Measurements from ENCODE around the gene TGFA. TPM values are rescaled to one million over a fixed set of nuclear protein-coding genes. Genes with fewer than 3 reads are reported as not detected.

Gene TGFA
- total and polyA plus RNA-seq, 4 donors, result 0.13 to 2.5 (median 1.6) TPM

DNA sequence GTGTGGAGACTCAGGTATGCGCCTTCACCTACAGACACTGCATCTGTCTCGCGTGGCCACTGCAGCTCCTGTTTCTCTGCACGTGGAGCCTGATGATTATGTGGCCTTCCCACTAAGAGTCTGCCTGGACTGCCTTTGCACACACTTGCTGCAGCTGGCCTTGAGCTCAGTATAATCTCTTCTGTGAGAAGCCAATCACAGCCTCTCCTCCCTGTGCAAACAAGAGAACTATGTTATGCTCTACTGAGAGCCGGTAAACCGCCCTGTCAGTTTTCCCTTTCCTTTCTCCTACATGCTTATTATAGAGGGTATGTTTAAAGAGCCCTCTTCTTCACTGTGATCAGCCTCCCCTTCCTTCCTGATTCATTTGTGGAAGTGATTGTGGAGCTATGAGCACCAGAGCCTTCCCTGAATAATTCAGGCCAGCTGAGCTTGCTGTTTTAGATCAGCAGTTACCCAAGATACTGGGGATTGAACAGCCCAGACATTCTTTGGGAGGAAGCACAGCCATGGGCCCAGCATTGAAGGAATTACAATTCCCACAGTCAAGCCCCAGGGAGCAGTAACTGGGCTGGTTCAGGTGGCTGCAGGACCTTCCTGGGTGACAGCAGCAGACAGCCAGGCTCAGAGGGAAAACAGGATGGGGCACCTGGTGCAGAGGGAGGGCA lies 3.7 kb upstream of the TGFA start:
- 47 to 49% methylated on average over 6 of the region's 6 CpGs for WGBS, 2 donors
- H3K27me3 ChIP-seq (ENCODE audit: control insufficient read depth in 1 of 2, insufficient read depth in 2 of 2, low read length in 1 of 2), result peaks cover 0 to 2% of the 10 kb centered on the region in 2 donors

DNA sequence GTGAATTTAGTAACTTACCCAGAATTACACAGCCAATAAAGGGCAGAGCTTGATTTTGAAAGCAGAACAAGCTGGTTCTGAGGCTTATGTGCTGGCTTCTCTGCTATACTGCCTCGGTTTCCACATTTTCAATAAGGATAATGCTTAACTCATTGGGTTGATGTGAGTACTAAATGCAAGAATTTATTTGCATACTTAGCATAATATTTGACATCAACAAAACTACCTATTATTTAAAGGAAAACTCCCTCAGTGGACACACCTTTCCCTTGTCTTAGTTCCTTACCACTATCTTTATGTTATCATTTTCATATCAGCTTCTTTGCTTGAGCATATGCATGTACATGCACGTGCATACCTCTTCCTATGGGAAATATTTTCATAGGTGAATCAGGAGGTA lies 3.0 kb upstream of the TGFA start:
- peaks cover 2% of the 10 kb centered on the region in 2 donors for H3K4me1 ChIP-seq (ENCODE audit: control insufficient read depth in 1 of 2, insufficient read depth in 2 of 2, low read length in 2 of 2)
- WGBS, 2 donors, result 75 to 77% methylated on average over 2 of the region's 2 CpGs
- no peak overlapping the region for H3K27ac ChIP-seq (ENCODE audit: low read depth in 1 of 2, low read length in 2 of 2)
- intact Hi-C loops (cut with DNase I), result no loop called here
- DNase-seq (no peak), ATAC-seq (ENCODE audit: low FRiP score) (no peak)
- no peaks in the 10 kb centered on the region for H3K36me3 ChIP-seq (ENCODE audit: control insufficient read depth in 1 of 2, insufficient read depth in 2 of 2, low read length in 1 of 2)
- H3K4me3 ChIP-seq (ENCODE audit: low read length in 2 of 2), result no peak overlapping the region
- no peaks in the 10 kb centered on the region for H3K9me3 ChIP-seq (ENCODE audit: control insufficient read depth, low read length)
- peaks cover 0 to 2% of the 10 kb centered on the region in 2 donors for H3K27me3 ChIP-seq (ENCODE audit: control insufficient read depth in 1 of 2, insufficient read depth in 2 of 2, low read length in 1 of 2)

More for the DNA sequence above, 3.7 kb upstream of the TGFA start:
- ATAC-seq (ENCODE audit: low FRiP score), result no peak
- intact Hi-C loops (cut with DNase I), result no loop called here
- H3K9me3 ChIP-seq (ENCODE audit: control insufficient read depth, low read length), result no peaks in the 10 kb centered on the region
- no peaks in the 10 kb centered on the region for H3K36me3 ChIP-seq (ENCODE audit: control insufficient read depth in 1 of 2, insufficient read depth in 2 of 2, low read length in 1 of 2)
- H3K4me3 ChIP-seq (ENCODE audit: low read length in 2 of 2), result no peak overlapping the region
- peaks cover 2% of the 10 kb centered on the region in 2 donors for H3K4me1 ChIP-seq (ENCODE audit: control insufficient read depth in 1 of 2, insufficient read depth in 2 of 2, low read length in 2 of 2)
- DNase-seq, result no peak
- no peak overlapping the region for H3K27ac ChIP-seq (ENCODE audit: low read depth in 1 of 2, low read length in 2 of 2)

DNA sequence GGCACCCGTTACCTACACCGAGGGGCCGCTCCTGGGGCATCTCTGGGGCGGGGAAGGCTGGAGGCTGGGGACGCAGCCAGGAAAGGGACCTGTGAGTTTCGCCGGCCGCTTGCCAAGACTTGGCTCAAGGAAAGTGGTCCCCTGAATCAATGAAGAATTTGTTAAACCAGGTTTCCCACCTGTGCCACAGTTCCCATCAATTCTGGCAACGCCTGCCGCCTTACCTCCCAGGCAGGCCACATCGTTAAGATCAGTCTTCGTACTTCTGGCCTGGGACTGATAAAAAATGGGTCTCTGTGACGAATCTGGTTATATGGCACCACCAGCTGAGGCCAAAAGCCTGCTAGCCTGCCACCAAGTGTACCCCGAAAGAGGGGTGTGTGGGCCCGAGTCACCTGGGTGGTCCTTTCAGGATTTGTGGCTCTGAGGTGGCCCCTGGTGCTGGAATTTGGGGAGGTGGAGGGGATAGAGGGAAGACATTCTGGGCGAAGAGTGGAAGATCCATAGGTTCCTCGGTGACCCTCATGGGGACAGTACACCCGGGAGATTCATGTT lies 789 bp upstream of the TGFA start:
- no peak for ATAC-seq (ENCODE audit: low FRiP score)
- Histone ChIP-seq H3K27me3 (ENCODE audit: control insufficient read depth in 1 of 2, insufficient read depth in 2 of 2, low read length in 1 of 2) (no peaks in the 10 kb centered on the region), H3K4me1 (ENCODE audit: control insufficient read depth in 1 of 2, insufficient read depth in 2 of 2, low read length in 2 of 2) (peaks cover 2% of the 10 kb centered on the region in 2 donors), H3K27ac (ENCODE audit: low read depth in 1 of 2, low read length in 2 of 2) (no peak overlapping the region), H3K36me3 (ENCODE audit: control insufficient read depth in 1 of 2, insufficient read depth in 2 of 2, low read length in 1 of 2) (no peaks in the 10 kb centered on the region), H3K9me3 (ENCODE audit: control insufficient read depth, low read length) (no peaks in the 10 kb centered on the region), H3K4me3 (ENCODE audit: low read length in 2 of 2) (peak overlapping the region; percentile 77 to 81)
- no peak for DNase-seq
- WGBS, 2 donors, result 22 to 26% methylated on average over 18 of the region's 18 CpGs
- intact Hi-C loops (cut with DNase I), result no loop called here

DNA sequence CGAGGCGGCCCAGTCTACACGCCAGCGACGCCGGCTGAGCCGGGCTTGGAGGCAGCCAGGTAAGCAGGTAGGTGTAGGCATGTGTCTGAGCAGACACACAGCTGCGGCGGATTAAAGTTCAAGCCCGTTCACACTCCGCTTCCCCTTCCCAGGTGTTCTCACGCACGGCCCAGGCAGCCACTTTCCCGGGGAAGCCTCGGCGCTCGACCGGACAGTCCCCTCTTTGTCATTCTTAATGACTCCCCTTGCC lies 367 bp downstream of the TGFA start:
- 1% methylated on average over 17 to 18 of the region's 18 CpGs for WGBS, 2 donors
- Histone ChIP-seq H3K9me3 (ENCODE audit: control insufficient read depth, low read length) (no peaks in the 10 kb centered on the region), H3K36me3 (ENCODE audit: control insufficient read depth in 1 of 2, insufficient read depth in 2 of 2, low read length in 1 of 2) (no peaks in the 10 kb centered on the region), H3K4me1 (ENCODE audit: control insufficient read depth in 1 of 2, insufficient read depth in 2 of 2, low read length in 2 of 2) (peaks cover 2% of the 10 kb centered on the region in 2 donors), H3K4me3 (ENCODE audit: low read length in 2 of 2) (peak overlapping the region; percentile 77 to 81), H3K27me3 (ENCODE audit: control insufficient read depth in 1 of 2, insufficient read depth in 2 of 2, low read length in 1 of 2) (no peaks in the 10 kb centered on the region), H3K27ac (ENCODE audit: low read depth in 1 of 2, low read length in 2 of 2) (no peak overlapping the region)
- intact Hi-C loops (cut with DNase I), result no loop called here
- peak; percentile 33 for ATAC-seq (ENCODE audit: low FRiP score)
- DNase-seq, result peak in 1 of 2 donors; percentile 49

DNA sequence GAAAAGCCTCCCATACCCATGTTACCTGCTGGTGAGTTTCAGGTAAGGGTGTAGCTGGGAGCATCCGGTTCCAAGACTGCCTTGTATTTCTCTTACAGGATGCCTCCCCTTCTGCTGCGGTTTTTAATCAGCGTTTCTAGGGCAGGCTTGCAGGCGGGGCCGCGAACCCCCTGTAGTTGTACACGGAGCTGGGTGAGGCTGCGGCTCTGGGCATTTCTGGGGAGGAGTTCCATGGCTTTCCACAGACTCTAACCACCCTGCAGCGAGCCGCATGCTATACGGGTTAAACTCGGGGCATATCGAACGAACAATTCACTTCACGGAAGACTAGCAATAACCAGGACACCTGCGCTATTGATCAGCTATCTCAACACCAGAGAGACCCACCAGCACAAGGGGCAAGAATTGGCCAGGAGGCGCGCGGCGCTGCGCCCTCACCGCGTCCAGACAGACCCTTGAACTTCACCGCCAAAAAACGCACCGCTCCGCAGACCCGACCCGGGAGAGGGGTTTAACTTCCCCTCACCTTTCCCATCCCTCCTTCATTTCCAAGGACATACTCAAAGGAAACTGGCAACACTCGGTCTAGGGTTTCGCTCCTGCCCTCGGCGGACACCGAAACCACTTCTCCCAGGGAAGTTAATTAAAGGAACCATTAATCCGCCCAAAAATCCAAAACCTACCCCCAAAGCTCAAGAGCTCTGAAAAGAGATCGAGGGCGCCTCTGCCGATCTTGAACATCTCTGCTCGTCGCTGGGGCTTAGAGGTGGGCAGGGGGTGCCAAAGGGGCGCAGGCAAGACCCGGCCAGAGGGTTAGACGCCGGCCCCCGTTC lies 909 bp downstream of the TGFA start:
- Histone ChIP-seq H3K36me3 (ENCODE audit: control insufficient read depth in 1 of 2, insufficient read depth in 2 of 2, low read length in 1 of 2) (no peaks in the 10 kb centered on the region), H3K9me3 (ENCODE audit: control insufficient read depth, low read length) (no peaks in the 10 kb centered on the region), H3K27me3 (ENCODE audit: control insufficient read depth in 1 of 2, insufficient read depth in 2 of 2, low read length in 1 of 2) (no peaks in the 10 kb centered on the region), H3K27ac (ENCODE audit: low read depth in 1 of 2, low read length in 2 of 2) (no peak overlapping the region), H3K4me1 (ENCODE audit: control insufficient read depth in 1 of 2, insufficient read depth in 2 of 2, low read length in 2 of 2) (peaks cover 2% of the 10 kb centered on the region in 2 donors), H3K4me3 (ENCODE audit: low read length in 2 of 2) (peak overlapping the region in 1 of 2 donors; percentile 81)
- no peak for DNase-seq
- WGBS, 2 donors, result 1 to 2% methylated on average over 45 of the region's 45 CpGs
- intact Hi-C loops (cut with DNase I), result no loop called here
- peak; percentile 13 for ATAC-seq (ENCODE audit: low FRiP score)

DNA sequence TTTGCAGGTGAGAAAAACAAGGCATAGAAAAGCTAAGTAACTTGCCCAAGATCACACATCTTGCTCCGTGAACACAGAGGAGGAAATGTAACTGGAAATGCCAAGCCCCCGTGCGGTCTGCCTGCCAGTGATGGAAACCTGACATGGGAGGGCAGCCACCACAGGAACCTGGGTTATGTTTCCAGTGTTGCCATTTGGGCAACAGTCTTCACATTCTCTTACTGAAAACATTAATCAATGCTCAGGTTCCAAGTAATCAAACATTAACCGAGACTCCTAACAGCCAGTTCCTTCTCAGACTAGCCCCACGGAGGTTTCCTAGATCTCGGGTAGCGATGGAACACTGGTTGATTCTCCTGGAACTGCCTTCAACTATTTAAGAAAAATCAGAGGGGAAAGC lies 2.5 kb downstream of the TGFA start:
- H3K4me1 ChIP-seq (ENCODE audit: control insufficient read depth in 1 of 2, insufficient read depth in 2 of 2, low read length in 2 of 2), result peaks cover 2% of the 10 kb centered on the region in 2 donors
- no peaks in the 10 kb centered on the region for H3K27me3 ChIP-seq (ENCODE audit: control insufficient read depth in 1 of 2, insufficient read depth in 2 of 2, low read length in 1 of 2)
- intact Hi-C loops (cut with DNase I), result no loop called here
- no peaks in the 10 kb centered on the region for H3K36me3 ChIP-seq (ENCODE audit: control insufficient read depth in 1 of 2, insufficient read depth in 2 of 2, low read length in 1 of 2)
- ATAC-seq (ENCODE audit: low FRiP score) (no peak), DNase-seq (no peak)
- no peak overlapping the region for H3K4me3 ChIP-seq (ENCODE audit: low read length in 2 of 2)
- 24 to 35% methylated on average over 7 of the region's 7 CpGs for whole genome bisulfite sequencing, 2 donors
- no peak overlapping the region for H3K27ac ChIP-seq (ENCODE audit: low read depth in 1 of 2, low read length in 2 of 2)
- no peaks in the 10 kb centered on the region for H3K9me3 ChIP-seq (ENCODE audit: control insufficient read depth, low read length)

DNA sequence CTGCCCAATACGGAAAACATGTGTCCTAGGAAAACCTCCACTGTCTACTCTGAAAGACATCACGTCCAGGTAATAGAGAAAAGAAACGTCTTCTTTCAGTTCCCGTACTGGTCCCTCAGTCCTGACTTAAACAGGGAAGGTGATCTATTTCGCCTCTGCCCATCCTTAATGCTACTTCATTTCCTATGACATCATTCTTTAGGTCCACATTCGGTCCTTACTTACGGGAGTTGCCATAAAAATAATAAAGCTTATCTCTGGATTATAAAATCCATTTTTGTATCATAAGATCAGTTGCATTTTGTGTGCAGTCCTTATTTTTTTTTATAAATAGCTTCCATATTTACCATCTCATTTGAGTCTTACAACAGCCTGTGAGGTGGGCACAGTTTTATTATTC lies 3.7 kb downstream of the TGFA start:
- Histone ChIP-seq H3K9me3 (ENCODE audit: control insufficient read depth, low read length) (no peaks in the 10 kb centered on the region), H3K36me3 (ENCODE audit: control insufficient read depth in 1 of 2, insufficient read depth in 2 of 2, low read length in 1 of 2) (no peaks in the 10 kb centered on the region), H3K4me1 (ENCODE audit: control insufficient read depth in 1 of 2, insufficient read depth in 2 of 2, low read length in 2 of 2) (peaks cover 2% of the 10 kb centered on the region in 2 donors), H3K4me3 (ENCODE audit: low read length in 2 of 2) (no peak overlapping the region), H3K27ac (ENCODE audit: low read depth in 1 of 2, low read length in 2 of 2) (no peak overlapping the region), H3K27me3 (ENCODE audit: control insufficient read depth in 1 of 2, insufficient read depth in 2 of 2, low read length in 1 of 2) (no peaks in the 10 kb centered on the region)
- intact Hi-C loops (cut with DNase I), result no loop called here
- DNase-seq (no peak), ATAC-seq (ENCODE audit: low FRiP score) (no peak)
- WGBS, 2 donors, result 79 to 85% methylated on average over 7 of the region's 7 CpGs

DNA sequence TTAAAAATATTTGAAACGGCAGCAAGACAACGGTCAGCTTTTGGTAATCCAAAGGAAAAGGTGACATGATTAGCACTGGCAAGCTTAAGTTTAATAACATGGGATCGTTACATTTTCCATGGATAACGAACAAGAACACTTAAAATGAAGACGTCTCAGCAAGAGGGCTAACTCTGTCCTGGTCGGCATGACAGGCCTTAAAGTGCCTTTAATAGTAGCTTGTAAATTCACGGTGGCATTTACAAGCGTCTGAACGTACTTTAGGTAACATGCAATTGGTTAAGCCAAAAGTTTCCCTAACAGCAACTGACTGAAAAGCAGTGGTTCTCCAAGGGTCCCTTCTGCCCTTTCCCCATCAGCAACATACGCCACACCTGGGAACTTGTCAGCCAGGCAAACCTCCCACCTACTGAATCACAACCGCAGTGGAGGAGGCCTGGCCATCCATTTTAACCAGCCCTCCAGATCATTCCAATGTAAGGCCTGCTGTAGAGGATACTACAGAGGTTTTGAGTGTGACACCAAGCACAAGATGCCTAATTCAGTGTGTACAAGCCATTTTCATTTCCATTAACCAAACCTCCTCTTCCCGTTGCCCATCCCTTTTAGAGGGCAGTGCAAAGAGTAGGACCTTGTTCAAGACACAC lies 4.4 kb downstream of the TGFA start:
- Histone ChIP-seq H3K4me1 (ENCODE audit: control insufficient read depth in 1 of 2, insufficient read depth in 2 of 2, low read length in 2 of 2) (peaks cover 0 to 2% of the 10 kb centered on the region in 2 donors), H3K36me3 (ENCODE audit: control insufficient read depth in 1 of 2, insufficient read depth in 2 of 2, low read length in 1 of 2) (no peaks in the 10 kb centered on the region), H3K9me3 (ENCODE audit: control insufficient read depth, low read length) (no peaks in the 10 kb centered on the region), H3K4me3 (ENCODE audit: low read length in 2 of 2) (no peak overlapping the region), H3K27ac (ENCODE audit: low read depth in 1 of 2, low read length in 2 of 2) (no peak overlapping the region), H3K27me3 (ENCODE audit: control insufficient read depth in 1 of 2, insufficient read depth in 2 of 2, low read length in 1 of 2) (no peaks in the 10 kb centered on the region)
- intact Hi-C loops (cut with DNase I), result no loop called here
- ATAC-seq (ENCODE audit: low FRiP score) (no peak), DNase-seq (no peak)
- WGBS, 2 donors, result 74 to 82% methylated on average over 12 of the region's 12 CpGs

Measured in aorta (tissue), 5 donors.